SK-N-SH treated with all-trans-retinoic acid at 6 μM for 48 hours (cell line): ENCODE results near the gene ALG2.

Source experiments
- ATAC-seq: fragments of 200-7000 bp; cut with Tn5 transposase; 3 replicates; pipeline ENCODE4 v1.9.1; 2020; ENCODE audit warnings: mild to moderate bottlenecking, moderate library complexity
- ARNTL ChIP-seq: fragments of 450-650 bp; formaldehyde crosslinking; IDR thresholded peaks from 2 replicates; pipeline ENCODE4 v1.5.0; 2020; ENCODE audit warnings: low read depth, mild to moderate bottlenecking, moderate library complexity, borderline replicate concordance
- BACH2 ChIP-seq: fragments of 250-450 bp; sonication (Bioruptor Pico); IDR thresholded peaks from 2 replicates; pipeline ENCODE4 v1.9.0; 2021; ENCODE audit warnings: mild to moderate bottlenecking, borderline replicate concordance
- CREB5 ChIP-seq: fragments of 250-450 bp; sonication (Bioruptor Pico); IDR thresholded peaks from 2 replicates; pipeline ENCODE4 v1.5.1; 2020; ENCODE audit warnings: low read depth, mild to moderate bottlenecking, moderate library complexity
- CSDC2 ChIP-seq: fragments of 250-450 bp; sonication (Bioruptor Pico); IDR thresholded peaks from 2 replicates; pipeline ENCODE4 v1.5.0; 2020; ENCODE audit warnings: mild to moderate bottlenecking, moderate library complexity
- ESRRG ChIP-seq: fragments of 250-450 bp; sonication (Bioruptor Pico); IDR thresholded peaks from 2 replicates; pipeline ENCODE4 v1.6.1; 2021; ENCODE audit warnings: mild to moderate bottlenecking
- GLIS3 ChIP-seq: fragments of 250-450 bp; sonication (Bioruptor Pico); IDR thresholded peaks from 2 replicates; pipeline ENCODE4 v1.5.0; 2020; ENCODE audit warnings: mild to moderate bottlenecking, moderate library complexity
- OSR1 ChIP-seq: fragments of 250-450 bp; sonication (Bioruptor Pico); IDR thresholded peaks from 2 replicates; pipeline ENCODE4 v1.8.0; 2022; ENCODE audit warnings: moderate library complexity, mild to moderate bottlenecking, inconsistent platforms
- POU6F1 ChIP-seq: fragments of 250-450 bp; sonication (Bioruptor Pico); IDR thresholded peaks from 2 replicates; pipeline ENCODE4 v1.8.0; 2021; ENCODE audit warnings: low read depth, mild to moderate bottlenecking, moderate library complexity, borderline replicate concordance
- PPARA ChIP-seq: fragments of 250-450 bp; sonication (Bioruptor Pico); IDR thresholded peaks from 2 replicates; pipeline ENCODE4 v1.5.0; 2020; ENCODE audit warnings: mild to moderate bottlenecking, borderline replicate concordance
- RARB ChIP-seq: fragments of 250-450 bp; sonication (Bioruptor Pico); IDR thresholded peaks from 2 replicates; pipeline ENCODE4 v1.8.0; 2021; ENCODE audit warnings: mild to moderate bottlenecking, moderate library complexity
- SNAI2 ChIP-seq: fragments of 250-450 bp; sonication (Bioruptor Pico); IDR thresholded peaks from 2 replicates; pipeline ENCODE4 v1.5.0; 2020; ENCODE audit warnings: mild to moderate bottlenecking, moderate library complexity
- TOX ChIP-seq: fragments of 250-450 bp; sonication (Bioruptor Pico); IDR thresholded peaks from 2 replicates; pipeline ENCODE4 v1.8.0; 2021; ENCODE audit warnings: mild to moderate bottlenecking, moderate library complexity, borderline replicate concordance
- TSHZ2 ChIP-seq: fragments of 250-450 bp; sonication (Bioruptor Pico); IDR thresholded peaks from 2 replicates; pipeline ENCODE4 v1.5.0; 2020; ENCODE audit warnings: mild to moderate bottlenecking, moderate library complexity
- ZC3H10 ChIP-seq: fragments of 250-450 bp; sonication (Bioruptor Pico); IDR thresholded peaks from 2 replicates; pipeline ENCODE4 v1.5.1; 2021; ENCODE audit warnings: mild to moderate bottlenecking, moderate library complexity
- ZFP3 ChIP-seq: fragments of 250-450 bp; sonication (Bioruptor Pico); IDR thresholded peaks from 2 replicates; pipeline ENCODE4 v1.5.0; 2020; ENCODE audit warnings: mild to moderate bottlenecking, moderate library complexity
- ZFP30 ChIP-seq: fragments of 450-650 bp; formaldehyde crosslinking; IDR thresholded peaks from 2 replicates; pipeline ENCODE4 v1.5.0; 2022; ENCODE audit warnings: mild to moderate bottlenecking, moderate library complexity
- ZNF70 ChIP-seq: fragments of 450-650 bp; formaldehyde crosslinking; IDR thresholded peaks from 2 replicates; pipeline ENCODE4 v1.5.0; 2020; ENCODE audit warnings: mild to moderate bottlenecking, moderate library complexity
- ZNF8 ChIP-seq: fragments of 450-650 bp; formaldehyde crosslinking; IDR thresholded peaks from 2 replicates; pipeline ENCODE4 v1.5.0; 2020; ENCODE audit warnings: mild to moderate bottlenecking, moderate library complexity
- TF ChIP-seq, protein P1 (sequence below): fragments of 250-450 bp; sonication (Bioruptor Pico); IDR thresholded peaks from 2 replicates; pipeline ENCODE4 v1.5.1; 2021; ENCODE audit warnings: mild to moderate bottlenecking, moderate library complexity
- TF ChIP-seq, protein P2 (sequence below): fragments of 250-450 bp; sonication (Bioruptor Pico); IDR thresholded peaks from 2 replicates; pipeline ENCODE4 v1.8.0; 2020; ENCODE audit warnings: mild to moderate bottlenecking, moderate library complexity, borderline replicate concordance

Gene ALG2

DNA sequence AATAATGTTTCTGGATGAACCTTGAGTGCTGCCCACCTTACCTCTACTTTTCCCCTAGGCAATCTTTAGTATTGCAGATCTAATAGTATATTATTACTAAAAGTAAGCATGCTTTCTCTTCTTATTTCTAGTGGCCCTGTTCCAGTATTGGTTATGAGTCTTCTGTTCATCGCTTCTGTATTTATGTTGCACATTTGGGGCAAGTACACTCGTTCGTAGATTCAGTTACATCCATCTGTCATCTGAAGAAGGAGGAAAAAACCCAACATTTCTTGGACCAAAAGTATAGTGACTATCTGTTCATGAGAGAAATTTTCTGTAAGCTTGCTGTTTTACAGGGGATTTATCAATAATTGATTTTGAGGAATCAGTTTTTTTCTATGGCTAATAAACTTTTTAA, 8.5 kb upstream of the ALG2 start:
- no peak for TF ChIP-seq ESRRG
- no peak for TF ChIP-seq CREB5
- TF ChIP-seq, protein P1, sequence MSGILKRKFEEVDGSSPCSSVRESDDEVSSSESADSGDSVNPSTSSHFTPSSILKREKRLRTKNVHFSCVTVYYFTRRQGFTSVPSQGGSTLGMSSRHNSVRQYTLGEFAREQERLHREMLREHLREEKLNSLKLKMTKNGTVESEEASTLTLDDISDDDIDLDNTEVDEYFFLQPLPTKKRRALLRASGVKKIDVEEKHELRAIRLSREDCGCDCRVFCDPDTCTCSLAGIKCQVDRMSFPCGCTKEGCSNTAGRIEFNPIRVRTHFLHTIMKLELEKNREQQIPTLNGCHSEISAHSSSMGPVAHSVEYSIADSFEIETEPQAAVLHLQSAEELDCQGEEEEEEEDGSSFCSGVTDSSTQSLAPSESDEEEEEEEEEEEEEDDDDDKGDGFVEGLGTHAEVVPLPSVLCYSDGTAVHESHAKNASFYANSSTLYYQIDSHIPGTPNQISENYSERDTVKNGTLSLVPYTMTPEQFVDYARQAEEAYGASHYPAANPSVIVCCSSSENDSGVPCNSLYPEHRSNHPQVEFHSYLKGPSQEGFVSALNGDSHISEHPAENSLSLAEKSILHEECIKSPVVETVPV (CRISPR knock-in tag) = no peak
- TF ChIP-seq ZNF8 (CRISPR knock-in tag) = no peak
- TF ChIP-seq POU6F1 = no peak
- no peak for TF ChIP-seq ZFP30 (CRISPR knock-in tag)
- TF ChIP-seq TOX (CRISPR knock-in tag) = no peak
- no peak for TF ChIP-seq BACH2 (CRISPR knock-in tag)
- TF ChIP-seq OSR1 = no peak
- no peak for TF ChIP-seq TSHZ2
- no peak for TF ChIP-seq PPARA (CRISPR knock-in tag)
- no peak for TF ChIP-seq SNAI2 (CRISPR knock-in tag)
- no peak for TF ChIP-seq ZC3H10 (CRISPR knock-in tag)
- TF ChIP-seq ARNTL = no peak
- TF ChIP-seq RARB (CRISPR knock-in tag) = no peak
- TF ChIP-seq, protein P2, sequence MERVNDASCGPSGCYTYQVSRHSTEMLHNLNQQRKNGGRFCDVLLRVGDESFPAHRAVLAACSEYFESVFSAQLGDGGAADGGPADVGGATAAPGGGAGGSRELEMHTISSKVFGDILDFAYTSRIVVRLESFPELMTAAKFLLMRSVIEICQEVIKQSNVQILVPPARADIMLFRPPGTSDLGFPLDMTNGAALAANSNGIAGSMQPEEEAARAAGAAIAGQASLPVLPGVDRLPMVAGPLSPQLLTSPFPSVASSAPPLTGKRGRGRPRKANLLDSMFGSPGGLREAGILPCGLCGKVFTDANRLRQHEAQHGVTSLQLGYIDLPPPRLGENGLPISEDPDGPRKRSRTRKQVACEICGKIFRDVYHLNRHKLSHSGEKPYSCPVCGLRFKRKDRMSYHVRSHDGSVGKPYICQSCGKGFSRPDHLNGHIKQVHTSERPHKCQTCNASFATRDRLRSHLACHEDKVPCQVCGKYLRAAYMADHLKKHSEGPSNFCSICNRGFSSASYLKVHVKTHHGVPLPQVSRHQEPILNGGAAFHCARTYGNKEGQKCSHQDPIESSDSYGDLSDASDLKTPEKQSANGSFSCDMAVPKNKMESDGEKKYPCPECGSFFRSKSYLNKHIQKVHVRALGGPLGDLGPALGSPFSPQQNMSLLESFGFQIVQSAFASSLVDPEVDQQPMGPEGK (CRISPR knock-in tag) = no peak
- TF ChIP-seq CSDC2 (CRISPR knock-in tag) = no peak
- TF ChIP-seq ZFP3 = no peak
- ATAC-seq = no peak

DNA sequence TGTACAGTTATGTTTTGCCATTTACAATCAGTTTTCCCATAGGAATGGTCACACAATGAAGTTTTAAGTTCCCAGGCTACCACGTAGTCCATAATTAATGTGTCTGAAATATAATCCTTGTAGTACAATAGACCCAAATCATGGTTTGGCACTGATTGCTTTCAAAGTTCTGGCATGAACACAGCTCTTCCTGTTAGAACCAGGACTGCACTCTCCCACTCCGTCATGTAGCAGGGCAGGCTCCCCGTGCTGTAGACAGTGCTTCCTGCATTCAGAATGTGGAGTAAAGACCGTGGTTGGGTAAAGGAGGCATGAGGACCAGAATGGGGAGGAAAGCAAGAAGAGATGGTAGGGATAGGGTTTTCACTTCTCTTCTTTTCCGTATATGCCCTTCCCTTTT, 4.3 kb upstream of the ALG2 start:
- ATAC-seq = no peak
- no peak for TF ChIP-seq RARB (CRISPR knock-in tag)
- no peak for TF ChIP-seq CREB5
- TF ChIP-seq, protein P1 (CRISPR knock-in tag) = no peak
- no peak for TF ChIP-seq ZC3H10 (CRISPR knock-in tag)

- ATAC-seq = no peak
- TF ChIP-seq, protein P2 (CRISPR knock-in tag) = no peak
- TF ChIP-seq RARB (CRISPR knock-in tag) = no peak
- no peak for TF ChIP-seq ZNF70
- no peak for TF ChIP-seq PPARA (CRISPR knock-in tag)
- no peak for TF ChIP-seq ZNF8 (CRISPR knock-in tag)
- no peak for TF ChIP-seq TOX (CRISPR knock-in tag)
- TF ChIP-seq GLIS3 (CRISPR knock-in tag) = no peak
- no peak for TF ChIP-seq ZC3H10 (CRISPR knock-in tag)
- no peak for TF ChIP-seq ZFP3
- TF ChIP-seq SNAI2 (CRISPR knock-in tag) = no peak
- no peak for TF ChIP-seq BACH2 (CRISPR knock-in tag)
- no peak for TF ChIP-seq POU6F1
Observed at GRCh38 chr9:99224445-99224844, 2.7 kb upstream of the ALG2 start.
